H1 (cell line): ENCODE data around the gene TBX2. TPM values are rescaled to one million over a fixed set of nuclear protein-coding genes. Genes with fewer than 3 reads are reported as not detected.

Experiments
- CBX8 ChIP-seq: fragments of 300-800, 300-1000 bp; sonication (generic); IDR thresholded peaks from 2 replicates; pipeline ENCODE4 v1.7.1; 2016; ENCODE audit warnings: low read depth, low read length, borderline replicate concordance
- CHD7 ChIP-seq: fragments of 300-600 bp; sonication (generic); IDR thresholded peaks from 2 replicates; pipeline ENCODE4 v1.7.1; 2012; ENCODE audit warnings: low read length, moderate library complexity, mild to moderate bottlenecking, inconsistent platforms; ENCODE audit not compliant: insufficient replicate concordance
- JUND ChIP-seq: IDR thresholded peaks from 2 replicates; pipeline ENCODE4 v1.6.1; 2011; ENCODE audit warnings: mild to moderate bottlenecking, improper control_type of control experiment, low read length
- MAX ChIP-seq: IDR thresholded peaks from 2 replicates; pipeline ENCODE4 v1.6.1; 2012; ENCODE audit warnings: inconsistent platforms
- RBBP5 ChIP-seq: IDR thresholded peaks from 2 replicates; pipeline ENCODE4 v1.7.1; 2012; ENCODE audit warnings: low read depth, mild to moderate bottlenecking, inconsistent platforms, low read length, moderate library complexity, borderline replicate concordance
- SIN3A ChIP-seq, 2 experiments: IDR thresholded peaks in 1 of 2; conservative IDR thresholded peaks in 1 of 2; 2 replicates each; pipeline ENCODE4 v1.6.1; 2011 to 2012; ENCODE audit warnings: low read length in 2 of 2, improper control_type of control experiment in 1 of 2, low read depth in 1 of 2, mild to moderate bottlenecking in 1 of 2
- SP2 ChIP-seq: IDR thresholded peaks from 2 replicates; pipeline ENCODE4 v1.6.1; 2012; ENCODE audit warnings: mild to moderate bottlenecking, low read length, inconsistent platforms
- TAF1 ChIP-seq: IDR thresholded peaks from 2 replicates; pipeline ENCODE4 v1.6.1; 2011; ENCODE audit warnings: mild to moderate bottlenecking, low read depth, low read length
- polyA plus RNA-seq, 7 experiments: library from polyadenylated mRNA; depleted of rRNA in 3 of 7; stranded (reverse) in 5 of 7; unstranded in 2 of 7; fragments of >200 nt in 5 of 7; fragments of 200-250 nt in 2 of 7; gene quantifications; 1 replicate in 5 of 7; 2 replicates in 1 of 7; 4 replicates in 1 of 7; pipeline versions ENCODE4 v1.2.1 to v1.2.3, GENCODE V29; 2011 to 2013; ENCODE audit warnings: missing spikeins in 2 of 7, mixed read lengths in 2 of 7
- total RNA-seq: library from RNA; stranded (reverse); fragmentation: NEBNext Ultra II Directional; extraction: Animal tissue kit (Norgen Biotek cat#: 25700); gene quantifications from 2 replicates; pipeline ENCODE4 v1.2.1, GENCODE V29; 2021

Gene TBX2
- total and polyA plus RNA-seq, 2 of the 8 experiments (the other 6 are each of a cell fraction or from before 2014, with no cell fraction given): not detected

- no peak for TF ChIP-seq CHD7
- TF ChIP-seq CBX8: no peak
- no peak for TF ChIP-seq SP2
- no peak for TF ChIP-seq SIN3A (conservative IDR thresholded peaks at IDR 0.05 in 1 of 2, IDR thresholded peaks at IDR 0.05 in 1 of 2; ENCODE audit: low read depth in 1 of 2, low read length in 2 of 2)
- no peak for TF ChIP-seq MAX
- TF ChIP-seq JUND: no peak
- no peak for TF ChIP-seq TAF1
- TF ChIP-seq RBBP5: no peak
These were observed 7.9 kb upstream of the TBX2 start (continued) for GRCh38 chr17:61391595-61392291.
